Stomach (tissue), 4 donors: ENCODE results near the gene TNNI3.

ENCODE experiments used
- CTCF ChIP-seq, 7 experiments: fragments of 450-650 bp in 4 of 7; fragments of 200-600 bp in 3 of 7; sonication (generic) in 3 of 7; IDR thresholded peaks; one replicate each; pipeline ENCODE4 v1.5.1; 2016 to 2019; ENCODE audit warnings: antibody characterized with exemption in 7 of 7, control low read depth in 2 of 7, mild to moderate bottlenecking in 1 of 7
- POLR2A ChIP-seq, 4 donors: fragments of 450-650 bp; IDR thresholded peaks; one replicate each; pipeline ENCODE4 v1.6.1; 2016; ENCODE audit warnings: antibody characterized with exemption in 4 of 4, control low read depth in 2 of 4, mild to moderate bottlenecking in 1 of 4, moderate library complexity in 1 of 4
- POLR2AphosphoS5 ChIP-seq, 3 donors: sonication (generic); formaldehyde crosslinking; IDR thresholded peaks; one replicate each; pipeline ENCODE4 v1.6.1; 2016; ENCODE audit warnings: antibody characterized with exemption in 3 of 3

- TF ChIP-seq POLR2AphosphoS5 (IDR thresholded peaks at IDR 0.05) = no peak
- no peak for TF ChIP-seq POLR2A (IDR thresholded peaks at IDR 0.05)
- TF ChIP-seq CTCF (IDR thresholded peaks at IDR 0.05) = no peak
Measured at GRCh38 chr19:55173186-55173713, 15.7 kb upstream of the TNNI3 start.
